K562 (cell line): Measurements from ENCODE around the gene PRKCG. TPM values are rescaled to one million over a fixed set of nuclear protein-coding genes. Genes with fewer than 3 reads are reported as not detected.
A peak's percentile ranks its signal among the peaks of the same experiment; 100 is the strongest.

Source experiments
- CBX1 ChIP-seq: sonication (generic); IDR thresholded peaks from 2 replicates; pipeline ENCODE4 v1.6.1; 2016; ENCODE audit warnings: antibody characterized with exemption, low read depth, mild to moderate bottlenecking
- DIDO1 ChIP-seq: fragments of 450-650 bp; IDR thresholded peaks from 2 replicates; pipeline ENCODE4 v1.6.1; 2016; ENCODE audit warnings: low read depth, missing biosample characterization, missing genetic modification characterization
- EGR1 ChIP-seq: fragments of 450-650 bp; conservative IDR thresholded peaks from 2 replicates; pipeline ENCODE4 v1.6.1; 2017; ENCODE audit warnings: mild to moderate bottlenecking
- ERF ChIP-seq: fragments of 450-650 bp; formaldehyde crosslinking; IDR thresholded peaks from 2 replicates; pipeline ENCODE4 v1.4.0; 2020; ENCODE audit warnings: mild to moderate bottlenecking, mixed read lengths
- FOS ChIP-seq: IDR thresholded peaks from 3 replicates; pipeline ENCODE4 v1.6.1; 2011; ENCODE audit not compliant: insufficient read length; ENCODE audit errors: extremely low read depth
- MYBL2 ChIP-seq, 2 experiments: fragments of 450-650 bp in 1 of 2; sonication (generic) in 1 of 2; formaldehyde crosslinking in 1 of 2; IDR thresholded peaks; 2 replicates each; pipeline versions ENCODE4 v1.6.1 to v1.8.1; 2017 to 2022; ENCODE audit warnings: borderline replicate concordance in 1 of 2, inconsistent platforms in 1 of 2, low read depth in 1 of 2, mild to moderate bottlenecking in 1 of 2, missing genetic modification reagents in 1 of 2, moderate library complexity in 1 of 2
- NFRKB ChIP-seq: fragments of 450-650 bp; IDR thresholded peaks from 2 replicates; pipeline ENCODE4 v1.6.1; 2016; ENCODE audit warnings: low read depth
- POLR2A ChIP-seq: fragments of 450-650 bp; conservative IDR thresholded peaks from 2 replicates; pipeline ENCODE4 v1.6.1; 2016
- RBBP5 ChIP-seq: fragments of 200-600 bp; sonication (generic); IDR thresholded peaks from 2 replicates; pipeline ENCODE4 v1.6.1; 2012; ENCODE audit warnings: borderline replicate concordance, mild to moderate bottlenecking, low read length, control low read depth, inconsistent platforms; ENCODE audit not compliant: insufficient read depth, poor library complexity, severe bottlenecking
- SMARCA5 ChIP-seq: fragments of 450-650 bp; IDR thresholded peaks from 2 replicates; pipeline ENCODE4 v1.6.1; 2016
- SMARCE1 ChIP-seq: fragments of 450-650 bp; IDR thresholded peaks from 2 replicates; pipeline ENCODE4 v1.7.1; 2016; ENCODE audit warnings: mild to moderate bottlenecking
- TEAD4 ChIP-seq, 2 experiments: sonication (generic) in 1 of 2; formaldehyde crosslinking in 1 of 2; IDR thresholded peaks; 2 replicates each; pipeline versions ENCODE4 v1.6.1 to v1.8.0; 2012 to 2022; ENCODE audit warnings: borderline replicate concordance in 1 of 2, inconsistent platforms in 1 of 2, low read length in 1 of 2, mild to moderate bottlenecking in 1 of 2, missing genetic modification reagents in 1 of 2
- TRIM28 ChIP-seq: fragments of 450-650 bp; IDR thresholded peaks from 2 replicates; pipeline ENCODE4 v1.6.1; 2017
- ZBTB8A ChIP-seq: fragments of 450-650 bp; IDR thresholded peaks from 2 replicates; pipeline ENCODE4 v1.6.1; 2018; ENCODE audit warnings: mild to moderate bottlenecking, moderate library complexity; ENCODE audit not compliant: partially characterized antibody
- ZC3H4 ChIP-seq: sonication (generic); formaldehyde crosslinking; IDR thresholded peaks from 2 replicates; pipeline ENCODE4 v1.9.0; 2021; ENCODE audit warnings: missing genetic modification reagents, borderline replicate concordance
- ZKSCAN3 ChIP-seq: fragments of 250-450 bp; sonication (Bioruptor Pico); IDR thresholded peaks from 2 replicates; pipeline ENCODE4 v1.4.0; 2020
- ZNF175 ChIP-seq: fragments of 200-800 bp; sonication (Bioruptor generic); IDR thresholded peaks from 2 replicates; pipeline ENCODE4 v1.6.1; 2016; ENCODE audit warnings: low read depth, mild to moderate bottlenecking, missing genetic modification characterization, missing compliant biosample characterization
- polyA plus RNA-seq, 8 experiments: library from polyadenylated mRNA; depleted of rRNA in 4 of 8; stranded (reverse) in 5 of 8; unstranded in 3 of 8; fragments of >200 nt; fragmentation: Nextera tagmentation in 2 of 8; fragmentation: Illumina TruSeq in 1 of 8; extraction: Ambion mirVana in 2 of 8; extraction: Trizol in 1 of 8; gene quantifications; 2 replicates each; pipeline versions ENCODE4 v1.2.1 to v1.2.3, GENCODE V29; 2011 to 2014; ENCODE audit warnings: inconsistent platforms in 1 of 8, missing spikeins in 1 of 8
- total RNA-seq, 7 experiments: library from RNA; depleted of rRNA in 6 of 7; stranded (reverse); fragments of >200 nt in 6 of 7; fragmentation: Illumina TruSeq in 2 of 7; extraction: Trizol in 2 of 7; gene quantifications; 2 replicates each; pipeline versions ENCODE4 v1.2.1 to v1.2.3, GENCODE V29; 2011 to 2021; ENCODE audit warnings: low replicate concordance in 1 of 7
- TF ChIP-seq, protein P1 (sequence below): sonication (generic); formaldehyde crosslinking; IDR thresholded peaks from 2 replicates; pipeline ENCODE4 v1.8.0; 2022; ENCODE audit warnings: mild to moderate bottlenecking, missing genetic modification reagents
- TF ChIP-seq, protein P2 (sequence below): fragments of 450-650 bp; formaldehyde crosslinking; IDR thresholded peaks from 2 replicates; pipeline ENCODE4 v1.4.0; 2020; ENCODE audit warnings: mild to moderate bottlenecking, moderate library complexity
- TF ChIP-seq, protein P3 (sequence below): conservative IDR thresholded peaks from 2 replicates; pipeline ENCODE4 v1.6.1; 2011; ENCODE audit warnings: low read depth, mild to moderate bottlenecking, low read length; ENCODE audit not compliant: control insufficient read depth
- TF ChIP-seq, protein P4 (sequence below), 2 experiments: IDR thresholded peaks; 2 replicates each; pipeline ENCODE4 v1.6.1; 2012; ENCODE audit warnings: improper control_type of control experiment in 2 of 2, low read depth in 2 of 2, low read length in 2 of 2, borderline replicate concordance in 1 of 2

The PRKCG gene
- total and polyA plus RNA-seq, 9 of the 15 experiments (the other 6 are each of a cell fraction or from before 2014, with no cell fraction given) = not detected

- no peak for TF ChIP-seq DIDO1
- TF ChIP-seq, protein P1, sequence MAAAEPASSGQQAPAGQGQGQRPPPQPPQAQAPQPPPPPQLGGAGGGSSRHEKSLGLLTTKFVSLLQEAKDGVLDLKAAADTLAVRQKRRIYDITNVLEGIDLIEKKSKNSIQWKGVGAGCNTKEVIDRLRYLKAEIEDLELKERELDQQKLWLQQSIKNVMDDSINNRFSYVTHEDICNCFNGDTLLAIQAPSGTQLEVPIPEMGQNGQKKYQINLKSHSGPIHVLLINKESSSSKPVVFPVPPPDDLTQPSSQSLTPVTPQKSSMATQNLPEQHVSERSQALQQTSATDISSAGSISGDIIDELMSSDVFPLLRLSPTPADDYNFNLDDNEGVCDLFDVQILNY (CRISPR knock-in tag) = no peak
- TF ChIP-seq ZBTB8A = no peak
- TF ChIP-seq, protein P2, sequence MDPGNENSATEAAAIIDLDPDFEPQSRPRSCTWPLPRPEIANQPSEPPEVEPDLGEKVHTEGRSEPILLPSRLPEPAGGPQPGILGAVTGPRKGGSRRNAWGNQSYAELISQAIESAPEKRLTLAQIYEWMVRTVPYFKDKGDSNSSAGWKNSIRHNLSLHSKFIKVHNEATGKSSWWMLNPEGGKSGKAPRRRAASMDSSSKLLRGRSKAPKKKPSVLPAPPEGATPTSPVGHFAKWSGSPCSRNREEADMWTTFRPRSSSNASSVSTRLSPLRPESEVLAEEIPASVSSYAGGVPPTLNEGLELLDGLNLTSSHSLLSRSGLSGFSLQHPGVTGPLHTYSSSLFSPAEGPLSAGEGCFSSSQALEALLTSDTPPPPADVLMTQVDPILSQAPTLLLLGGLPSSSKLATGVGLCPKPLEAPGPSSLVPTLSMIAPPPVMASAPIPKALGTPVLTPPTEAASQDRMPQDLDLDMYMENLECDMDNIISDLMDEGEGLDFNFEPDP (CRISPR knock-in tag) = 0 out of 2 replicates have a peak, but pooled peaks have one; percentile 19
- no peak for TF ChIP-seq TRIM28
- TF ChIP-seq ZKSCAN3 (CRISPR knock-in tag) = no peak
- peak; percentile 72; the same call in 1 of the 2 replicates for TF ChIP-seq ZC3H4 (CRISPR knock-in tag)
- peak; percentile 74; the same call in 1 of the 2 replicates for TF ChIP-seq ZNF175 (CRISPR knock-in tag)
- no peak for TF ChIP-seq FOS
- peak; percentile 66; the same call in 1 of the 2 replicates for TF ChIP-seq CBX1
- TF ChIP-seq, protein P3, sequence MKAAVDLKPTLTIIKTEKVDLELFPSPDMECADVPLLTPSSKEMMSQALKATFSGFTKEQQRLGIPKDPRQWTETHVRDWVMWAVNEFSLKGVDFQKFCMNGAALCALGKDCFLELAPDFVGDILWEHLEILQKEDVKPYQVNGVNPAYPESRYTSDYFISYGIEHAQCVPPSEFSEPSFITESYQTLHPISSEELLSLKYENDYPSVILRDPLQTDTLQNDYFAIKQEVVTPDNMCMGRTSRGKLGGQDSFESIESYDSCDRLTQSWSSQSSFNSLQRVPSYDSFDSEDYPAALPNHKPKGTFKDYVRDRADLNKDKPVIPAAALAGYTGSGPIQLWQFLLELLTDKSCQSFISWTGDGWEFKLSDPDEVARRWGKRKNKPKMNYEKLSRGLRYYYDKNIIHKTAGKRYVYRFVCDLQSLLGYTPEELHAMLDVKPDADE = peak; percentile 54; the same call in 1 of the 2 replicates
- 0 out of 2 replicates have a peak, but pooled peaks have one; percentile 37 for TF ChIP-seq NFRKB
- TF ChIP-seq RBBP5 = peak; percentile 32
- TF ChIP-seq EGR1 = peak; percentile 100
- peak; percentile 72 for TF ChIP-seq POLR2A
- TF ChIP-seq, protein P4, sequence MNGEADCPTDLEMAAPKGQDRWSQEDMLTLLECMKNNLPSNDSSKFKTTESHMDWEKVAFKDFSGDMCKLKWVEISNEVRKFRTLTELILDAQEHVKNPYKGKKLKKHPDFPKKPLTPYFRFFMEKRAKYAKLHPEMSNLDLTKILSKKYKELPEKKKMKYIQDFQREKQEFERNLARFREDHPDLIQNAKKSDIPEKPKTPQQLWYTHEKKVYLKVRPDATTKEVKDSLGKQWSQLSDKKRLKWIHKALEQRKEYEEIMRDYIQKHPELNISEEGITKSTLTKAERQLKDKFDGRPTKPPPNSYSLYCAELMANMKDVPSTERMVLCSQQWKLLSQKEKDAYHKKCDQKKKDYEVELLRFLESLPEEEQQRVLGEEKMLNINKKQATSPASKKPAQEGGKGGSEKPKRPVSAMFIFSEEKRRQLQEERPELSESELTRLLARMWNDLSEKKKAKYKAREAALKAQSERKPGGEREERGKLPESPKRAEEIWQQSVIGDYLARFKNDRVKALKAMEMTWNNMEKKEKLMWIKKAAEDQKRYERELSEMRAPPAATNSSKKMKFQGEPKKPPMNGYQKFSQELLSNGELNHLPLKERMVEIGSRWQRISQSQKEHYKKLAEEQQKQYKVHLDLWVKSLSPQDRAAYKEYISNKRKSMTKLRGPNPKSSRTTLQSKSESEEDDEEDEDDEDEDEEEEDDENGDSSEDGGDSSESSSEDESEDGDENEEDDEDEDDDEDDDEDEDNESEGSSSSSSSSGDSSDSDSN (IDR thresholded peaks at IDR 0.05; ENCODE audit: borderline replicate concordance in 1 of 2, low read depth in 2 of 2, low read length in 2 of 2) = 0 out of 4 replicates have a peak, but pooled peaks of 1 of the 2 experiments have one; percentile 51
- peak; percentile 65; the same call in 1 of the 2 replicates for TF ChIP-seq TEAD4 (IDR thresholded peaks at IDR 0.05; ENCODE audit: low read length)
- no peak for TF ChIP-seq TEAD4 (CRISPR knock-in tag; IDR thresholded peaks at IDR 0.05; ENCODE audit: borderline replicate concordance)
- no peak for TF ChIP-seq ERF
- TF ChIP-seq MYBL2 (IDR thresholded peaks at IDR 0.05; ENCODE audit: low read depth) = peak; percentile 56
- no peak for TF ChIP-seq MYBL2 (CRISPR knock-in tag; IDR thresholded peaks at IDR 0.05; ENCODE audit: borderline replicate concordance)
- no peak for TF ChIP-seq SMARCE1
- TF ChIP-seq SMARCA5 = no peak
Measured at GRCh38 chr19:53868892-53869804, 12.8 kb upstream of the PRKCG start (continued).
